PC-9 (cell line): ENCODE measurements around the gene ERBB2. TPM values are rescaled to one million over a fixed set of nuclear protein-coding genes. Genes with fewer than 3 reads are reported as not detected.

Source experiments
- BruUV-seq: library from RNA; stranded (reverse); fragments of 400-500 nt; replicated peaks from 2 replicates; lab custom pipeline; 2021; lab: Mats Ljungman, UMichigan
- CTCF ChIA-PET: fragments of 300-600 bp; sonication (Branson Sonifier 250); formaldehyde crosslinking; loops from one replicate; lab custom pipeline; 2022; ENCODE audit warnings: antibody characterized with exemption; lab: Charles Lee
- POLR2A ChIA-PET: fragments of 300-600 bp; sonication (Branson Sonifier 250); formaldehyde crosslinking; loops from one replicate; lab custom pipeline; 2022; ENCODE audit warnings: antibody characterized with exemption; ENCODE audit not compliant: unreplicated experiment; lab: Charles Lee
- DNase-seq, 2 experiments: peaks; one replicate each; pipeline versions ENCODE4 v3.0.0 to v3.0.0-alpha.2; 2015 to 2022; ENCODE audit warnings: mixed read lengths in 1 of 2
- H2AFZ ChIP-seq: fragments of 200-600 bp; sonication (generic); 2 replicates; pipeline ENCODE4 v1.8.1; 2017; ENCODE audit warnings: antibody characterized with exemption
- H3F3A ChIP-seq: fragments of 200-600 bp; sonication (generic); 2 replicates; pipeline ENCODE4 v1.8.1; 2017; ENCODE audit warnings: antibody characterized with exemption, mild to moderate bottlenecking, low read depth; ENCODE audit not compliant: insufficient read depth
- H3K27ac ChIP-seq: fragments of 200-600 bp; sonication (generic); 2 replicates; pipeline ENCODE4 v1.6.1; 2016; ENCODE audit warnings: mixed run types
- H3K27me3 ChIP-seq: fragments of 200-600 bp; sonication (generic); 2 replicates; pipeline ENCODE4 v1.6.1; 2016; ENCODE audit warnings: low read depth, mixed run types; ENCODE audit not compliant: insufficient read depth
- H3K36me3 ChIP-seq: fragments of 200-600 bp; sonication (generic); 2 replicates; pipeline ENCODE4 v1.6.1; 2016; ENCODE audit warnings: low read depth, mixed run types
- H3K4me1 ChIP-seq: fragments of 200-600 bp; sonication (generic); replicated peaks from 2 replicates; pipeline ENCODE4 v1.6.1; 2016; ENCODE audit warnings: mixed run types; ENCODE audit not compliant: insufficient read depth
- H3K4me2 ChIP-seq: fragments of 200-600 bp; sonication (generic); 2 replicates; pipeline ENCODE4 v1.6.1; 2017; ENCODE audit warnings: mixed run types
- H3K4me3 ChIP-seq: fragments of 200-600 bp; sonication (generic); 2 replicates; pipeline ENCODE4 v1.6.1; 2016; ENCODE audit warnings: mixed run types
- H3K79me2 ChIP-seq: fragments of 200-600 bp; sonication (generic); 2 replicates; pipeline ENCODE4 v1.6.1; 2017; ENCODE audit warnings: low read depth, mixed run types
- H3K9me2 ChIP-seq: fragments of 200-600 bp; sonication (generic); 2 replicates; pipeline ENCODE4 v1.8.1; 2017; ENCODE audit warnings: mild to moderate bottlenecking; ENCODE audit not compliant: insufficient read depth
- H3K9me3 ChIP-seq: fragments of 200-600 bp; sonication (generic); 2 replicates; pipeline ENCODE4 v1.8.1; 2016; ENCODE audit warnings: low read depth; ENCODE audit not compliant: insufficient read depth
- H4K20me1 ChIP-seq: fragments of 200-600 bp; sonication (generic); 2 replicates; pipeline ENCODE4 v1.8.1; 2017; ENCODE audit not compliant: insufficient read depth
- EZH2 ChIP-seq: fragments of 200-600 bp; sonication (generic); IDR thresholded peaks from 2 replicates; pipeline ENCODE4 v1.8.0; 2017; ENCODE audit warnings: antibody characterized with exemption, low read depth
- intact Hi-C: fragments of 100-400 bp; cut with micrococcal nuclease; formaldehyde crosslinking; loops from one replicate; pipeline ENCODE4 v1.10.0; 2022; ENCODE audit not compliant: unreplicated experiment
- total RNA-seq: library from RNA; stranded (reverse); gene quantifications from 2 replicates; pipeline ENCODE4 v1.2.3, GENCODE V29; 2021
- TF ChIP-seq, protein P1 (sequence below): fragments of 200-600 bp; sonication (generic); conservative IDR thresholded peaks from 2 replicates; pipeline ENCODE4 v1.6.1; 2017; ENCODE audit warnings: mixed run types, antibody characterized with exemption, mild to moderate bottlenecking, moderate library complexity

The ERBB2 gene
- total RNA-seq, 1 experiment from 2014 or later: 90.6 TPM

DNA sequence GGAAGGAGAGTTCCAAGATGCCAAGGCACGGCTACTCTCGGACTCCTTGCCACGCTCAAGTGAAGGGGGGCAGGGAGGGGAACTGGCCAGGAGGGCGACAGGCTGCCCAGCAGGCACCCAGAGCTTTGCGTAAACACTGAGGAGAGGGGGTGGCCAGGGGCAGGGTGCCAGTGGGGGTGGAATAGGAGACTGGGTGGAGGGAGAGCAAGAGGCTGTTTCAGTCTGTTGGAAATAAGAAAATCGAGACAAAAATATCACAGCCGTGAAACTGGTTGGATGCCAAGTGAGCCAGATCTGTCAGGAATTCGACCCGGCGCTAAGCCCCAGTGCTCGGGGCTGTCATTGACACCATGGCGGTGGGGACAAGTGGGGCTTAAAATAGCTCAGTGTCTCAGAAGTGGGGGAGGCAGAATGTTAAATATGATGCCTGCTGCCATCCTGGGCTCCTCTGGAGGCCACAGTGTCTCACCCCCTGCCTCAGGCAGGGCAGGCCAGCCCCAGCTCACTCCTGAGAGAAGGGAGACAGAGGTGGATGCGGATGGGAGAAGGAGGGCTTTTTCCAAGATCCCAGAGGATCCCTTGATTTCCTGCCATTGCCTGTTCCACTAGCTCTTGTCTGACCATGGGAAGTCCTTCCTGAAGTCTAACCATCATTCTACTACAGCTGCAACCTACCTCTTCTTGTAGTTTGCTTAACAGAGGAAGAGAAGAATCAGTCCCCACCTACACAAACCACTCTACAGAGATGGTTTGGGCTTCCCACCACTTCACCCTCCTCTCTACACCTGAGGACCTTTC, 22.1 kb upstream of the ERBB2 start:
- Histone ChIP-seq H4K20me1 (no peaks in the 10 kb centered on the region), H3K9me3 (no peaks in the 10 kb centered on the region), H3K36me3 (no peaks in the 10 kb centered on the region), H3K4me3 (no peak overlapping the region), H3K4me2 (no peak overlapping the region), H3K4me1 (peaks cover 34% of the 10 kb centered on the region), H3F3A (peaks cover 27% of the 10 kb centered on the region), H3K9me2 (no peaks in the 10 kb centered on the region), H3K79me2 (no peaks in the 10 kb centered on the region), H3K27me3 (no peaks in the 10 kb centered on the region), H2AFZ (no peak overlapping the region), H3K27ac (no peak overlapping the region)
- ChIA-PET POLR2A (no interaction called here), CTCF (interaction anchor here (0.6 kb wide), 3 partner anchors 23 to 41 kb away, joined by 3 to 7 read pairs (median 3); no protein-coding TSS in a partner anchor)
- no TSS peak for BruUV-seq
- TF ChIP-seq EZH2: no peak
- TF ChIP-seq, protein P1, sequence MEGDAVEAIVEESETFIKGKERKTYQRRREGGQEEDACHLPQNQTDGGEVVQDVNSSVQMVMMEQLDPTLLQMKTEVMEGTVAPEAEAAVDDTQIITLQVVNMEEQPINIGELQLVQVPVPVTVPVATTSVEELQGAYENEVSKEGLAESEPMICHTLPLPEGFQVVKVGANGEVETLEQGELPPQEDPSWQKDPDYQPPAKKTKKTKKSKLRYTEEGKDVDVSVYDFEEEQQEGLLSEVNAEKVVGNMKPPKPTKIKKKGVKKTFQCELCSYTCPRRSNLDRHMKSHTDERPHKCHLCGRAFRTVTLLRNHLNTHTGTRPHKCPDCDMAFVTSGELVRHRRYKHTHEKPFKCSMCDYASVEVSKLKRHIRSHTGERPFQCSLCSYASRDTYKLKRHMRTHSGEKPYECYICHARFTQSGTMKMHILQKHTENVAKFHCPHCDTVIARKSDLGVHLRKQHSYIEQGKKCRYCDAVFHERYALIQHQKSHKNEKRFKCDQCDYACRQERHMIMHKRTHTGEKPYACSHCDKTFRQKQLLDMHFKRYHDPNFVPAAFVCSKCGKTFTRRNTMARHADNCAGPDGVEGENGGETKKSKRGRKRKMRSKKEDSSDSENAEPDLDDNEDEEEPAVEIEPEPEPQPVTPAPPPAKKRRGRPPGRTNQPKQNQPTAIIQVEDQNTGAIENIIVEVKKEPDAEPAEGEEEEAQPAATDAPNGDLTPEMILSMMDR: no peak
- intact Hi-C loops: loop anchor here (5.0 kb wide), 1 partner anchor 60 kb away; the partner anchor contains the start of gene GRB7
- DNase-seq: peak in 1 of 2 experiments; percentile 14

DNA sequence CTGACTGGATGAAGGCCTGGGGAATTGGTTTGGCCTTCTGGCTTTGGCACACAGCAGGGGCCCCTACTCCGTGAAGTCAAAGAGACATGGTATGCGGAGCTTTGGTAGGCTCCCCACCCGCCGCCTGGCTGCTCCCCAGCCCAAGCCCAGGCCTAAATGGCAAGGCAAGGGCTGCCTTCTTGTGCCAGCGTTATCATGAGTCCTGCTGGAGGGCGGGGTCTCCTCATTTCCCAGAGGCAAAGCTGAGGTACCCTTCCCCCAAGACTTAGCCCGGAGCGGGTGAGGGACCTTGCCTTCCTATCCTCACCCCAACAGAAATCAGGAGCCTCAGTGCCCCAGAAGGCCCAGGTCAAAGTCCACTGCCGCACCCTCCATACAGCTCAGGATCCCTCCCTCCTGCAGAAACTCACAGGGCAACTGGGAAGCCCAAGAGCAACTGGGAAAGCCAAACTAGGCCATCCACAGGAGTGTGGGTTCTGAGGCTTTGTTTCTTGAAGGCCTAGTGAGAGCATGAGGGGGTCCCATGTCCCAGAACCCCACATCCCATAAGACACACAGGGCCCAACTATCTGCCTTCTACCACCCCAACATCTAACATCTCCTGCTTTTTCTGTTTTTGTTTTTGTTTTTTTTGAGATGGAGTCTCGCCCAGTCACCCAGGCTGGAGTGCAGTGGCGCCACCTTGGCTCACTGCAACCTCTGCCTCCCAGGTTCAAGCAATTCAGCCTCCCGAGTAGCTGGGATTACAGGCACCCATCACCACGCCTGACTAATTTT, 21.3 kb upstream of the ERBB2 start:
- BruUV-seq: no TSS peak
- peaks cover 33% of the 10 kb centered on the region for H3K4me1 ChIP-seq
- H3K27me3 ChIP-seq: no peaks in the 10 kb centered on the region
- no peak overlapping the region for H3K4me2 ChIP-seq
- TF ChIP-seq, protein P1: no peak
- no peak for TF ChIP-seq EZH2
- no peak overlapping the region for H3K4me3 ChIP-seq
- POLR2A ChIA-PET: no interaction called here
- H3K36me3 ChIP-seq: no peaks in the 10 kb centered on the region
- no peaks in the 10 kb centered on the region for H3K9me3 ChIP-seq
- CTCF ChIA-PET: interaction anchor here (0.6 kb wide), 1 partner anchor 40 kb away, joined by 3 read pairs; no protein-coding TSS in a partner anchor
- no peaks in the 10 kb centered on the region for H3K79me2 ChIP-seq
- intact Hi-C loops: loop anchor here (5.0 kb wide), 1 partner anchor 59 kb away; the partner anchor contains the start of gene GRB7
- H3K9me2 ChIP-seq: no peaks in the 10 kb centered on the region
- no peak overlapping the region for H3K27ac ChIP-seq
- no peaks in the 10 kb centered on the region for H4K20me1 ChIP-seq
- H2AFZ ChIP-seq: no peak overlapping the region
- DNase-seq: no peak
- peaks cover 27% of the 10 kb centered on the region for H3F3A ChIP-seq

DNA sequence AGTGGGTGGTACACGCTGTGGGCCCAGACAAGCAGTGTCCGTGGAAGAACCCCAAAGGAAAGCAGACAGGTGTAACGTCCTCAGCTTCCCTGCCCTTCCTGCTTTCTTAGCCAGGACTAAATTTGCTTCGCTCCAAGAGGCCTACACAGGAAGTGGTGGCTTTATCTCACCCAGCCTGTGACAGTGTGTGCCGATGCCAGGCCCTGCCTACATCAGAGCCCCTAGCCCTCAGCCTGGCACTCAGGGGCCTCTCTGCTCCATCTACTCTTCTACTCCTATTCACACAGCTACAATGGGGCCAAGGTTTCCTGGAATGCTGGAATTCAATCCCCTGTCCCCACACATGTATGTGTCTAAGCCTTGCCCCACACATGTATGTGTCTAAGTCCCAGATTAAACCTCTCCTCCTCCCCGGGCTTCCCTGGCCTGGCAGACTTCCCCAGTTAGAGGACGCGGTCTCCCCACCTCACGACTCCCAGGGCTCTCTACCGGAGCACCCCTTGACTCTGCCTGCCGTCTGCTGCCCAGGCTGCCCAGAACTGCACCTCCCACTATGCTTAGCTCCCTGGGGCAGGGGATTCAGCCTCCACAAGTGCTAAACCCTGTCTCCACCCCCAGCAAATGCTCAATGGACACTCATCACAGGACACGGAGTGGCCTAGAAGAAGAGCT, 20.2 kb upstream of the ERBB2 start:
- no peaks in the 10 kb centered on the region for H4K20me1 ChIP-seq
- H3K36me3 ChIP-seq: no peaks in the 10 kb centered on the region
- no peaks in the 10 kb centered on the region for H3K9me3 ChIP-seq
- peaks cover 21% of the 10 kb centered on the region for H3F3A ChIP-seq
- intact Hi-C loops: loop anchor here (5.0 kb wide), 1 partner anchor 58 kb away; the partner anchor contains the start of gene GRB7
- no peak overlapping the region for H3K4me3 ChIP-seq
- no peaks in the 10 kb centered on the region for H3K9me2 ChIP-seq
- peaks cover 22% of the 10 kb centered on the region for H3K4me1 ChIP-seq
- ChIA-PET POLR2A (no interaction called here), CTCF (no interaction called here)
- H3K27ac ChIP-seq: no peak overlapping the region
- no peak for DNase-seq
- no TSS peak for BruUV-seq
- TF ChIP-seq, protein P1: no peak
- H3K27me3 ChIP-seq: no peaks in the 10 kb centered on the region
- H2AFZ ChIP-seq: no peak overlapping the region
- H3K4me2 ChIP-seq: no peak overlapping the region
- no peaks in the 10 kb centered on the region for H3K79me2 ChIP-seq
